HFF-Myc (cell line): ENCODE measurements around the gene TMEM51.

Experiments
- DNase-seq: peaks from one replicate; pipeline ENCODE4 v3.0.0-alpha.2; 2011; ENCODE audit warnings: low read depth; ENCODE audit errors: extremely low read depth
- H3K4me3 ChIP-seq: replicated peaks from 2 replicates; pipeline ENCODE4 v1.5.1; 2011; ENCODE audit warnings: low read depth, mild to moderate bottlenecking, control low read depth, low read length
- TF ChIP-seq, protein P1 (sequence below): IDR thresholded peaks from 2 replicates; pipeline ENCODE4 v1.5.1; 2012; ENCODE audit warnings: mild to moderate bottlenecking, low read depth, low read length, control low read depth; ENCODE audit errors: missing control alignments

The TMEM51 gene

DNA sequence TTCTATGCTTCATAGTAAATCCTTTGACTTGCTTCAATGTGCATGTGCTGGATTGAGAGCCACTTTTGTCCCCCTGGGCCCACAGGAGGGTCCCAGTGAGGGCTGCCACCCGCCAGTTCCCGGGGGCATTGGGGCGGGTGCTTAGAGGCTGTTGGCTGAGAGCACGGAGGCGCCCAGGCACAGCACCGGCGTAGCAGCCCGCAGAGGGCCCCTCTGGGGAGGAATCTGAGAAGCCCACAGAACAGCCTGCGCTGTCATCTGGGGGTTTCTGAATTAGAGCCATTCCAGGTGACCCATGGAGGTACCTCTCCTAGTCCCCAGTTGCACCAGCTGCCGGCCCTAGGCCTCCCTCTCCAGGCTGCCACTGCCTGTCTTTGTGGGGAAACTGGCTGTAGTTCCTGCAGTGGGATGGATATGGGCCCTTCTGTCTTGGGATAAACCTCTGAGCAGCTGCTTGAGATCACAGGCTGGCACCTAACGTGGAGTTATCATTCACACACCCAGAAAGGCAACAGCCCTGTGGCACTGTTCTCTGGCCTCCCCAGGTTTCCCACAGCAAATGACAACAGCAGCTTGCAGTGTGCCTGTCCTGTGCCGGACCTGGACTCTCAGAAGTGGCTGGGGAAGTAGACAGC lies 39.5 kb downstream of the TMEM51 start:
- TF ChIP-seq, protein P1, sequence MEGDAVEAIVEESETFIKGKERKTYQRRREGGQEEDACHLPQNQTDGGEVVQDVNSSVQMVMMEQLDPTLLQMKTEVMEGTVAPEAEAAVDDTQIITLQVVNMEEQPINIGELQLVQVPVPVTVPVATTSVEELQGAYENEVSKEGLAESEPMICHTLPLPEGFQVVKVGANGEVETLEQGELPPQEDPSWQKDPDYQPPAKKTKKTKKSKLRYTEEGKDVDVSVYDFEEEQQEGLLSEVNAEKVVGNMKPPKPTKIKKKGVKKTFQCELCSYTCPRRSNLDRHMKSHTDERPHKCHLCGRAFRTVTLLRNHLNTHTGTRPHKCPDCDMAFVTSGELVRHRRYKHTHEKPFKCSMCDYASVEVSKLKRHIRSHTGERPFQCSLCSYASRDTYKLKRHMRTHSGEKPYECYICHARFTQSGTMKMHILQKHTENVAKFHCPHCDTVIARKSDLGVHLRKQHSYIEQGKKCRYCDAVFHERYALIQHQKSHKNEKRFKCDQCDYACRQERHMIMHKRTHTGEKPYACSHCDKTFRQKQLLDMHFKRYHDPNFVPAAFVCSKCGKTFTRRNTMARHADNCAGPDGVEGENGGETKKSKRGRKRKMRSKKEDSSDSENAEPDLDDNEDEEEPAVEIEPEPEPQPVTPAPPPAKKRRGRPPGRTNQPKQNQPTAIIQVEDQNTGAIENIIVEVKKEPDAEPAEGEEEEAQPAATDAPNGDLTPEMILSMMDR = no peak
- H3K4me3 ChIP-seq = no peak overlapping the region
- DNase-seq = no peak

DNA sequence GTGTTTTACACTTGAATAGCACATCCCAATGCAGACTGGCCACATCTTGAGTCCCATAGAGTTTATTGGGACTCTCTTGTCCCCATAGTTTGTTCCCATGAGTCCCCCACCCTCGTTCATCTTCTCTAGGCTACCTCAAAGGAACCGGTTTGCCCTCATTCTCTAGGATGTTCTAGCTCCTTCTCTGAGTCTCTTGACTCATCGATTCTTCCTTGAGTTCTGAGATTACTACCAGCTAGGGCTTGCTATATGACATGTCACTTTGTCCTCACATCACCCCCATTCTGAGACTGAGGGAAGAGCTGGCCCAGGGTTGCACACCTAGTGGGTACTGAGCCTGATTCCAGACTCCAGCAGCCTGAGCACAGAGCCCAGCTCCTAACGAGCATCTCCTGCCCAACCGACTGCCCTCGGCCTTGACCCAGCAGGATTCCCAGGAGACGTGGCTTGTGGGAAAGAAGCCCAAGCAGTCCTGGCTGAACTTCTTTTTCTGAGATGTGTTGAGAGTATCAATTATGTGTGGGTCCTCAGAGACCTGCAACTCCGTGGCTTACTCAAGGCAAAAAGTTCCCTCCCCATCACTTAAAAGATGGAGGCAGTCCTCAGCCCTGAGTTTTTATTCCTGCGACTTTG lies 42.0 kb downstream of the TMEM51 start:
- TF ChIP-seq, protein P1 = no peak
- DNase-seq = no peak
- no peak overlapping the region for H3K4me3 ChIP-seq

DNA sequence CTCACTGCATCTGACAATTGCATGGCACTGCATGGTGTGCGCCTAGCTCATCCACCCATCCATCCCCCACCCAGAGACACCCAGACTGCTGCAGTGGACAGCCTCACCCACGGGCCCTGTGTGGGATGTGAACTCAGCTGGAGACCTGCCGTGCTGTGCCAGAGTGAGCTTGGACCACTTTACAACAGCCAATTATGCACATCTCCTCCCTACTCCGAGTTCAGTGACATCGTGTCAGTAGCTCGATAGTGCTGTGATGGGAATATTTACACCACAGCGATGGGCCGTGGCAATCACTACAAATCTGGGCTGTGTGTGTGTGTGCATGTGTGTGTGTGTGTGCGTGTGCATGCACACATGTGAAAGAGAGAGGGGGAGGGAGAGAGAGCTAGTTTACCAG lies 42.5 kb downstream of the TMEM51 start:
- DNase-seq = no peak
- TF ChIP-seq, protein P1 = no peak

DNA sequence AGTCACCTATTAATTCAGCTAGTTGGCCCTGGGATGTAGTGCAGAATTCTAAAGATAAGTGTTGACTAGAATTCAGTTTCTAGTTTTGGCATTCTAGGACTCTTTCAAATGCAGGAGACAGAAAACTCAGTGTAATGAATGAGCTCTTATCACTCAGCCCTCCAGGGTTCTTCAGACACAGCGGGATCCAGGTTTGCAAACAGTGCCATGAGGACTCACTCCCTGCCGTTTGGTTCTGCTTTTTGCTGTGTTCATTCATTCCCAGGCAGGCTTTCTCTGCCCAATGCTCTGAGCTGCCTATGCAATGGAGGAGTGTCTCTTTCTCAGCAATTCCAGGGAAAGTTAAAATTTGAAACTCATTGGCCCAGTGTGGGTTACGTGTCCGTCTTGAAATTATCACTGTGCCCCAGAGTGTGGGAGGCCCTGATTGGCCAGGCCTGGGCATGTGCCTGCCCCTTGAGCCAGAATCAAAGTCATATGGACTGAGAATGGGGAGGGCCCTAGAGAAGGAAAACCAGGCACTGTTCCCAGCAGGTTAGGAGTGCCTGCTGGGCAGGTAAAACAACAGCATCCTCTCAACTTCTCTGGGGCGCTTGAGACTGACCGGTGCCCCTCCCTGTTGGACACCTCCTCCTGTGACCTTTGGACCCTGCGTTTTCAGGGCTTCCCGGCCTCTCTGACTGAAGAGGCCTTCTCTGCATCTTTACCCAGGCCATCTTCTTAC lies 43.4 kb downstream of the TMEM51 start:
- DNase-seq = no peak
- no peak overlapping the region for H3K4me3 ChIP-seq
- TF ChIP-seq, protein P1 = no peak

More for the DNA sequence above, 42.5 kb downstream of the TMEM51 start:
- no peak overlapping the region for H3K4me3 ChIP-seq

DNA sequence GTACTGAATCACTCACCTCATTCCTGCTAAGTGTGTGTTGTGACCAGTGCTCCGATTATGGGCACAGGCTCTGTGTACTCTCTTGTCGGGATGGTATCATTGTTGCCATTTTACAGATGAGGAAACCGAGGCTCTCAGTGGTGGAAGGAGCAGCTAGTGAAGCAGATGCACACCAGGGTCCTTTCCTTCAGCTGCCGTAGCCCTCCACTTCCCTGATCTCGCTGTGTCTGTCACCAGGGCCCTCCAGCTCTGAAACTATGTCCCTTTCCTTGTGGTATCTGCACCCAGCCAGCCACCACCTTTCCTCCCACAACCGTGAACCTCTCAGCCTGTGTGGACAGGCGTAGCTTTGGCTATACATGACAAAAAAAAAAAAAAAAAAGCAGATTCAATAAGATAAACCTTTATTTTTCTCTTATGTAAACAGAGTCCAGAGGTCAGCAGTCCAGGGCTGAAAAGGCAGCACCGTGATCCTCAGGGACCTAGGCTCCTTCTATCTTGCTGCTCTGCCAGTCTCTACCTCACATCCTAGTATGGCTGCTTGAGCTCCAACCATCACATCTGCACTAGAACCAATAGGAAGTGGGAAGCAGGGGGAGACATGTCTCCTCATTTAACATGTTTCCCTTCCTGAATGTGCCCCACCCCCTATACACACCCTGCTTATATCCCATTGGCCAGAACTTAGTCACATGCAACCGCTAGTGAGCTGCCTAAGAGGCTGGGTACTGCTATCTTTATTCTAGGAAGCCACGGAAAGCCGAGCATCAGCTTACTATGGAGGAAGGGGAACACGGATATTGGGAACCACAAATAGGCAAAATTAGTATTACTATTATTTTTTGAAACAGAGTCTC lies 44.3 kb downstream of the TMEM51 start:
- no peak overlapping the region for H3K4me3 ChIP-seq
- DNase-seq = no peak
- TF ChIP-seq, protein P1 = no peak

DNA sequence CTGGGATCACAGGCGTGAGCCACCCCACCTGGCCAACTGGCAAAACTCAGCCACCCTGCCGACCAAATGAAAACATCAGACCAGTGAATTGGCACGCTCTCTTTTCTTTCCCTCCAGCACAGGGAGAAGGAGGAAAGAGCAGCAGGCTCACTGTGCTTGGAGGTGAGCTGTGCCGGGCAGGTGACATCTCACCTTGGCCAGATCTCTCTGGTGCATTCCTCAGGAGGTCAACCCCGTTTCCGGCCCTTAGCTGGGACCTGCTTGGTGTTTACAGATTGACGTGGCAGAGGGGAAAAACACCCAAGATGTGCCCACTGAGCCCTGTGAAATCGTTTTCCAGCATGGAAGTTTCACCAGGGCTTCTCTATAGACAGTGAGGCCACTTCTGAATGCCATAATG lies 45.1 kb downstream of the TMEM51 start:
- TF ChIP-seq, protein P1 = no peak
- DNase-seq = no peak
- H3K4me3 ChIP-seq = no peak overlapping the region
